DND-41 (cell line): ENCODE measurements around the gene MUC21.

ENCODE experiments used
- EZH2 ChIP-seq: IDR thresholded peaks from 3 replicates; pipeline ENCODE4 v1.6.1; 2012; ENCODE audit warnings: borderline replicate concordance, low read depth, mild to moderate bottlenecking, moderate library complexity, low read length, inconsistent platforms; ENCODE audit not compliant: severe bottlenecking
- TF ChIP-seq, protein P1 (sequence below): IDR thresholded peaks from 2 replicates; pipeline ENCODE4 v1.5.1; 2012; ENCODE audit warnings: borderline replicate concordance, low read length, moderate library complexity, mild to moderate bottlenecking; ENCODE audit not compliant: poor library complexity, severe bottlenecking; ENCODE audit errors: extremely low read depth

DNA sequence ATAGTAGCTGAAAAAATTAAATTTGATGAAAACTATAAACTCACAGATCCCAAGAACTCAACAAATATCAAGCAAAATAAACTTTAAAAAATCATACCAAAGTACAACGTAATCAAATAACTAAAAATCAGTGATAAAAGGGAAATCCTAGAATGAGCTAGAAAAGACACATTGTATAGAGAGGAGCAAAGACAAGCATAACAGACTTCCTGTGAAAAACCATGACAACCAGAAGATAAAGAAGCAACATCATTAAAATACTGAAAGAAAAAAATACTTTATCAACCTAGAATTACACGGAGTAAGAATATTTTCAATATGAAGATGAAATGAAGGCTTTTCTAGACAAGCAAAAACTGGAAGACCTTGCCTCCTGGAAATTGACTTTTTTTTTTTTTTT lies 36.5 kb downstream of the MUC21 start:
- TF ChIP-seq, protein P1, sequence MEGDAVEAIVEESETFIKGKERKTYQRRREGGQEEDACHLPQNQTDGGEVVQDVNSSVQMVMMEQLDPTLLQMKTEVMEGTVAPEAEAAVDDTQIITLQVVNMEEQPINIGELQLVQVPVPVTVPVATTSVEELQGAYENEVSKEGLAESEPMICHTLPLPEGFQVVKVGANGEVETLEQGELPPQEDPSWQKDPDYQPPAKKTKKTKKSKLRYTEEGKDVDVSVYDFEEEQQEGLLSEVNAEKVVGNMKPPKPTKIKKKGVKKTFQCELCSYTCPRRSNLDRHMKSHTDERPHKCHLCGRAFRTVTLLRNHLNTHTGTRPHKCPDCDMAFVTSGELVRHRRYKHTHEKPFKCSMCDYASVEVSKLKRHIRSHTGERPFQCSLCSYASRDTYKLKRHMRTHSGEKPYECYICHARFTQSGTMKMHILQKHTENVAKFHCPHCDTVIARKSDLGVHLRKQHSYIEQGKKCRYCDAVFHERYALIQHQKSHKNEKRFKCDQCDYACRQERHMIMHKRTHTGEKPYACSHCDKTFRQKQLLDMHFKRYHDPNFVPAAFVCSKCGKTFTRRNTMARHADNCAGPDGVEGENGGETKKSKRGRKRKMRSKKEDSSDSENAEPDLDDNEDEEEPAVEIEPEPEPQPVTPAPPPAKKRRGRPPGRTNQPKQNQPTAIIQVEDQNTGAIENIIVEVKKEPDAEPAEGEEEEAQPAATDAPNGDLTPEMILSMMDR, result no peak
- TF ChIP-seq EZH2, result no peak
